Measurements from ENCODE around the gene PBXIP1. TPM values are rescaled to one million over a fixed set of nuclear protein-coding genes. Genes with fewer than 3 reads are reported as not detected.
A peak's percentile ranks its signal among the peaks of the same experiment; 100 is the strongest.

The PBXIP1 gene
- total and polyA plus RNA-seq, 2 of the 13 experiments (the other 11 are each of a cell fraction or from before 2014, with no cell fraction given), result 16.3 to 31.9 TPM

DNA sequence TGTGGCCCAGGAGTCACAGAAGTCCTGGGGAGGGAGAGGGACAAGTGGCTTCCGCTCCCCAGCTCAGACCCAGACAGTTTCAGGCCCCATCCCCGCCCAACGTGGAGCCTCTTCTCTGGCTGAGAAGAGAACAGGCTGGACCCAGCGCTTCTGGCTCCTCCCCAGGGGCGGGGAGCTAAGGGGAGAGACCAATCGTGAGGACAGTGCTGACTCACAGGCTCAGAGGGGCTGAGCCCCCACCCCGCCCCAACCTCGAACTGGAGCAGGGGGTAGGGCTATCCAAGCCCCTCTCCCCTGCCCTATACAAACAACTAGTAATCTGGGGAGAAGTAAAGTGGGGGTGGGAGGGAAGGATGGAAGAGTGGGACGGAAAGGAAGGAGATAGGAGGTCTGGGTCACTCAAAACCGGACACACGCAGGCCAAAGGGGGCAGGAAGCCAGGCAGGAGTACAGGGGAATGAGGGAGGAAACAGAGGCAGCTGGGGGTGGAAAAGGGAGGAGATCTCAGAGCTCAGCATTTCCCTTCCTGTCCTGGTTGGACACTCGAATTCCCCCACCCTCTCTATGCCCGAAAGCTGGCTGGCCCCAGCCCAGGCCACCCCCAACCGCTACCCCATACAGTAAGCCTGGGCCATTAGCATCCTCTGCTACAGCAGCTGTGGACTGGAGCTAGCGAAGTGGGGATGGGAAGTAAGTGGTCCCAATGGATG lies 14.9 kb upstream of the PBXIP1 start, which contains the start of gene SHC1:
Gene SHC1, minus strand, starts transcription at position 117 of the 710 bp plus-strand sequence. CDS start 221 bp downstream, outside the sequence.
- Histone ChIP-seq H3K27me3 (ENCODE audit: control insufficient read depth in 1 of 2, insufficient read depth in 2 of 2, low read length in 2 of 2) (no peaks in the 10 kb centered on the region; a peak in 1 of 5 replicates), H3K9me3 (ENCODE audit: low read length) (no peaks in the 10 kb centered on the region), H3K4me3 (replicated peaks in 1 of 3; ENCODE audit: insufficient read depth in 1 of 3, low read depth in 2 of 3, low read length in 3 of 3) (peak within 1 kb of the TSS; percentile 51 to 75 (median 59)), H3K36me3 (replicated peaks in 1 of 2; ENCODE audit: control insufficient read depth in 1 of 2, insufficient read depth in 2 of 2, low read length in 2 of 2) (peaks cover 13 to 33% of the 10 kb centered on the region in 2 experiments; a peak in 4 of 5 replicates), H3K27ac (ENCODE audit: extremely low read length, insufficient read depth, low read length) (peak within 1 kb of the TSS; percentile 100), H3K4me2 (ENCODE audit: low read depth, low read length) (peak within 1 kb of the TSS; percentile 100), H3K4me1 (ENCODE audit: insufficient read depth, low read length) (peaks cover 59% of the 10 kb centered on the region), H2AFZ (ENCODE audit: low read length) (no peak within 1 kb of the TSS), H4K20me1 (ENCODE audit: insufficient read depth, low read length) (no peaks in the 10 kb centered on the region), H3K9ac (ENCODE audit: insufficient read depth, low read depth, low read length) (peak within 1 kb of the TSS; percentile 63), H3K79me2 (ENCODE audit: insufficient read depth, low read length) (peaks cover 52% of the 10 kb centered on the region)
- DNase-seq (ENCODE audit: low spot score), result peak; percentile 83
- peak; percentile 75 for ATAC-seq
- CTCF ChIA-PET (ENCODE audit: low intra/inter-chr PET ratio, low total read pairs), result no interaction called here
- no TSS peak for BruUV-seq (replicated peaks)
- POLR2A ChIA-PET, result interaction anchor here (0.7 to 6.6 kb wide), 21 partner anchors 9 to 636 kb away, joined by 3 to 148 read pairs (median 5); partner anchors contain the start of genes ADAM15, FLAD1, LENEP and PBXIP1
- intact Hi-C loops (cut with micrococcal nuclease; ENCODE audit: unreplicated experiment) (loop anchor here (1.0 kb wide), 1 partner anchor 47 kb away; no protein-coding TSS in a partner anchor), in situ Hi-C loops (cut with HindIII; ENCODE audit: extremely low pct_ligation_motif_present, low pct_unique_long_range_greater_than_20kb) (no loop called here)
- 28% methylated on average over 9 of the region's 15 CpGs for WGBS (ENCODE audit: low lambda C conversion rate)
- peak; percentile 86 for FAIRE-seq
- TF ChIP-seq KMT2A (CRISPR knock-in tag; IDR thresholded peaks at IDR 0.05) (0 out of 2 replicates have a peak, but pooled peaks have one; percentile 30), GATAD2A (CRISPR knock-in tag; IDR thresholded peaks at IDR 0.05) (0 out of 2 replicates have a peak, but pooled peaks have one; percentile 32), ZNF558 (CRISPR knock-in tag; IDR thresholded peaks at IDR 0.05; ENCODE audit: borderline replicate concordance) (no peak), ZBTB42 (CRISPR knock-in tag; IDR thresholded peaks at IDR 0.05) (no peak), MXI1 (IDR thresholded peaks at IDR 0.05; ENCODE audit: borderline replicate concordance, low read depth, low read length) (peak; percentile 72; the same call in 1 of the 3 replicates), ERF (CRISPR knock-in tag; IDR thresholded peaks at IDR 0.05) (peak; percentile 73), RXRB (CRISPR knock-in tag; IDR thresholded peaks at IDR 0.05; ENCODE audit: borderline replicate concordance) (peak; percentile 35; the same call in 1 of the 2 replicates), ZBTB38 (CRISPR knock-in tag; IDR thresholded peaks at IDR 0.05) (peak; percentile 77; the same call in 1 of the 2 replicates), CCAR2 (optimal IDR thresholded peaks at IDR 0.05; ENCODE audit: low read depth, low read length) (peak; percentile 55), ATF1 (CRISPR knock-in tag; IDR thresholded peaks at IDR 0.05) (peak; percentile 44; the same call in 1 of the 2 replicates), TBX2 (CRISPR knock-in tag; IDR thresholded peaks at IDR 0.05; ENCODE audit: borderline replicate concordance) (peak; percentile 48; the same call in 1 of the 2 replicates), HNRNPLL (IDR thresholded peaks at IDR 0.05; ENCODE audit: low read depth, low read length, poor library complexity, severe bottlenecking) (no peak), RBFOX2 (IDR thresholded peaks at IDR 0.05; ENCODE audit: low read depth, low read length) (peak; percentile 36; the same call in 1 of the 2 replicates), SIN3A (IDR thresholded peaks at IDR 0.05; ENCODE audit: borderline replicate concordance, low read depth, low read length) (peak; percentile 35; the same call in 1 of the 2 replicates)
- TF ChIP-seq, protein P1, sequence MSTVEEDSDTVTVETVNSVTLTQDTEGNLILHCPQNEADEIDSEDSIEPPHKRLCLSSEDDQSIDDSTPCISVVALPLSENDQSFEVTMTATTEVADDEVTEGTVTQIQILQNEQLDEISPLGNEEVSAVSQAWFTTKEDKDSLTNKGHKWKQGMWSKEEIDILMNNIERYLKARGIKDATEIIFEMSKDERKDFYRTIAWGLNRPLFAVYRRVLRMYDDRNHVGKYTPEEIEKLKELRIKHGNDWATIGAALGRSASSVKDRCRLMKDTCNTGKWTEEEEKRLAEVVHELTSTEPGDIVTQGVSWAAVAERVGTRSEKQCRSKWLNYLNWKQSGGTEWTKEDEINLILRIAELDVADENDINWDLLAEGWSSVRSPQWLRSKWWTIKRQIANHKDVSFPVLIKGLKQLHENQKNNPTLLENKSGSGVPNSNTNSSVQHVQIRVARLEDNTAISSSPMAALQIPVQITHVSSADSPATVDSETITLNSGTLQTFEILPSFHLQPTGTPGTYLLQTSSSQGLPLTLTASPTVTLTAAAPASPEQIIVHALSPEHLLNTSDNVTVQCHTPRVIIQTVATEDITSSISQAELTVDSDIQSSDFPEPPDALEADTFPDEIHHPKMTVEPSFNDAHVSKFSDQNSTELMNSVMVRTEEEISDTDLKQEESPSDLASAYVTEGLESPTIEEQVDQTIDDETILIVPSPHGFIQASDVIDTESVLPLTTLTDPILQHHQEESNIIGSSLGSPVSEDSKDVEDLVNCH (CRISPR knock-in tag; IDR thresholded peaks at IDR 0.05), result no peak
- TF ChIP-seq, protein P2, sequence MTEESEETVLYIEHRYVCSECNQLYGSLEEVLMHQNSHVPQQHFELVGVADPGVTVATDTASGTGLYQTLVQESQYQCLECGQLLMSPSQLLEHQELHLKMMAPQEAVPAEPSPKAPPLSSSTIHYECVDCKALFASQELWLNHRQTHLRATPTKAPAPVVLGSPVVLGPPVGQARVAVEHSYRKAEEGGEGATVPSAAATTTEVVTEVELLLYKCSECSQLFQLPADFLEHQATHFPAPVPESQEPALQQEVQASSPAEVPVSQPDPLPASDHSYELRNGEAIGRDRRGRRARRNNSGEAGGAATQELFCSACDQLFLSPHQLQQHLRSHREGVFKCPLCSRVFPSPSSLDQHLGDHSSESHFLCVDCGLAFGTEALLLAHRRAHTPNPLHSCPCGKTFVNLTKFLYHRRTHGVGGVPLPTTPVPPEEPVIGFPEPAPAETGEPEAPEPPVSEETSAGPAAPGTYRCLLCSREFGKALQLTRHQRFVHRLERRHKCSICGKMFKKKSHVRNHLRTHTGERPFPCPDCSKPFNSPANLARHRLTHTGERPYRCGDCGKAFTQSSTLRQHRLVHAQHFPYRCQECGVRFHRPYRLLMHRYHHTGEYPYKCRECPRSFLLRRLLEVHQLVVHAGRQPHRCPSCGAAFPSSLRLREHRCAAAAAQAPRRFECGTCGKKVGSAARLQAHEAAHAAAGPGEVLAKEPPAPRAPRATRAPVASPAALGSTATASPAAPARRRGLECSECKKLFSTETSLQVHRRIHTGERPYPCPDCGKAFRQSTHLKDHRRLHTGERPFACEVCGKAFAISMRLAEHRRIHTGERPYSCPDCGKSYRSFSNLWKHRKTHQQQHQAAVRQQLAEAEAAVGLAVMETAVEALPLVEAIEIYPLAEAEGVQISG (CRISPR knock-in tag; IDR thresholded peaks at IDR 0.05), result peak; percentile 32; the same call in 1 of the 2 replicates
